Sigmoid colon (tissue), 7 donors: ENCODE measurements around the gene MEFV. TPM values are rescaled to one million over a fixed set of nuclear protein-coding genes. Genes with fewer than 3 reads are reported as not detected.
A peak's percentile ranks its signal among the peaks of the same experiment; 100 is the strongest.

Source experiments
- DNase-seq: peaks from one replicate; pipeline ENCODE4 v3.0.0-alpha.2; 2019
- H3K27ac ChIP-seq, 4 donors: fragments of 200-600 bp; sonication (generic); one replicate each; pipeline ENCODE4 v1.5.1; 2016 to 2019; ENCODE audit warnings: mild to moderate bottlenecking in 1 of 4
- H3K27me3 ChIP-seq, 3 donors: fragments of 200-600 bp; sonication (generic); one replicate each; pipeline ENCODE4 v1.5.1; 2019; ENCODE audit warnings: mild to moderate bottlenecking in 1 of 3
- H3K36me3 ChIP-seq, 4 donors: fragments of 200-600 bp; sonication (generic); one replicate each; pipeline ENCODE4 v1.5.1; 2016 to 2019
- H3K4me1 ChIP-seq, 4 donors: fragments of 200-600 bp; sonication (generic); one replicate each; pipeline ENCODE4 v1.5.1; 2017 to 2019
- H3K4me3 ChIP-seq, 4 donors: fragments of 200-600 bp; sonication (generic); one replicate each; pipeline ENCODE4 v1.5.1; 2017 to 2019; ENCODE audit warnings: mild to moderate bottlenecking in 2 of 4, moderate library complexity in 1 of 4
- H3K9me3 ChIP-seq, 4 donors: fragments of 200-600 bp in 3 of 4; sonication (generic) in 3 of 4; one replicate each; pipeline versions ENCODE4 v1.5.1 to v1.6.1; 2013 to 2019
- CTCF ChIP-seq, 4 experiments: fragments of 450-650 bp in 3 of 4; fragments of 200-600 bp in 1 of 4; IDR thresholded peaks; one replicate each; pipeline ENCODE4 v1.5.1; 2016 to 2019; ENCODE audit warnings: antibody characterized with exemption in 4 of 4, mild to moderate bottlenecking in 3 of 4, moderate library complexity in 2 of 4
- EP300 ChIP-seq, 4 donors: sonication (generic); formaldehyde crosslinking; IDR thresholded peaks; one replicate each; pipeline ENCODE4 v1.6.1; 2017; ENCODE audit warnings: antibody characterized with exemption in 4 of 4
- POLR2A ChIP-seq, 2 donors: fragments of 450-650 bp; IDR thresholded peaks; one replicate each; pipeline ENCODE4 v1.6.1; 2016; ENCODE audit warnings: antibody characterized with exemption in 2 of 2, mild to moderate bottlenecking in 2 of 2, moderate library complexity in 2 of 2
- POLR2AphosphoS5 ChIP-seq, 4 donors: sonication (generic); formaldehyde crosslinking; IDR thresholded peaks; one replicate each; pipeline ENCODE4 v1.6.1; 2017; ENCODE audit warnings: antibody characterized with exemption in 4 of 4
- WGBS, 2 donors: extraction: QIAGEN DNeasy Blood & Tissue Kit; methylation state at CpG; one replicate each; pipeline ENCODE4 v1.1.7; 2013; 5-methylcytosine and 5-hydroxymethylcytosine counted together
- intact Hi-C: fragments of 100-400 bp; cut with DNase I; formaldehyde crosslinking; loops from one replicate; pipeline ENCODE4 v1.15.1; 2023
- polyA plus RNA-seq, 3 donors: library from polyadenylated mRNA; stranded (reverse); fragments of 200-250 nt; gene quantifications; one replicate each; pipeline ENCODE4 v1.2.3, GENCODE V29; 2013
- total RNA-seq, 4 donors: library from RNA; depleted of rRNA; stranded (reverse); fragments of >200 nt; gene quantifications; one replicate each; pipeline ENCODE4 v1.1.0, GENCODE V29; 2016
- donor health status: healthy with polysubstance abuse.
- donor health status: Bipolar disorder and iron deficiency.
- donor health status: healthy.

MEFV gene
- total and polyA plus RNA-seq, 7 donors: 0.60 to 2.9 (median 1.2) TPM

- DNase-seq: no peak
- no peak for TF ChIP-seq POLR2AphosphoS5 (IDR thresholded peaks at IDR 0.05)
- no peak for TF ChIP-seq POLR2A (IDR thresholded peaks at IDR 0.05)
- no peak for TF ChIP-seq CTCF (IDR thresholded peaks at IDR 0.05)
- TF ChIP-seq EP300 (IDR thresholded peaks at IDR 0.05): no peak
- Histone ChIP-seq H3K36me3 (peaks cover 0 to 18% (median 12%) of the 10 kb centered on the region in 4 donors), H3K27me3 (no peaks in the 10 kb centered on the region), H3K27ac (peak overlapping the region; percentile 94 to 100 (median 99)), H3K4me1 (peaks cover 0 to 37% (median 29%) of the 10 kb centered on the region in 4 donors), H3K9me3 (peaks cover 0 to 6% (median 0%) of the 10 kb centered on the region in 4 donors), H3K4me3 (peak overlapping the region; percentile 68 to 99 (median 96))
- 11 to 16% methylated on average over 29 of the region's 29 CpGs for WGBS, 2 donors
- intact Hi-C loops: loop anchor here (1.0 to 5.0 kb wide), 6 partner anchors 18 to 261 kb away; partner anchors contain the start of genes CLUAP1 and TNFRSF12A
These were observed 25.8 kb upstream of the MEFV start for GRCh38 chr16:3282103-3282729.

- intact Hi-C loops: loop anchor here (5.0 kb wide), 3 partner anchors 86 to 221 kb away; partner anchors contain the start of gene CLUAP1
- Histone ChIP-seq H3K4me3 (no peak overlapping the region), H3K27ac (no peak overlapping the region)
These were observed 24.9 kb upstream of the MEFV start for GRCh38 chr16:3281222-3281820.

GRCh38 chr16:3276679-3277078 is 20.2 kb upstream of the MEFV start:
- Histone ChIP-seq H3K27ac (no peak overlapping the region), H3K27me3 (no peaks in the 10 kb centered on the region), H3K9me3 (no peaks in the 10 kb centered on the region), H3K4me3 (no peak overlapping the region), H3K4me1 (peaks cover 0 to 2% (median under 1%) of the 10 kb centered on the region in 4 donors), H3K36me3 (no peaks in the 10 kb centered on the region)
- DNase-seq: no peak
- no peak for TF ChIP-seq CTCF (IDR thresholded peaks at IDR 0.05)
- TF ChIP-seq POLR2AphosphoS5 (IDR thresholded peaks at IDR 0.05): no peak
- no peak for TF ChIP-seq POLR2A (IDR thresholded peaks at IDR 0.05)
- no peak for TF ChIP-seq EP300 (IDR thresholded peaks at IDR 0.05)
- intact Hi-C loops: no loop called here
- WGBS, 2 donors: 87 to 88% methylated on average over 5 of the region's 5 CpGs

More at GRCh38 chr16:3281222-3281820, 24.9 kb upstream of the MEFV start:
- TF ChIP-seq POLR2A (IDR thresholded peaks at IDR 0.05): no peak
- TF ChIP-seq EP300 (IDR thresholded peaks at IDR 0.05): no peak
- TF ChIP-seq POLR2AphosphoS5 (IDR thresholded peaks at IDR 0.05): no peak
- no peak for TF ChIP-seq CTCF (IDR thresholded peaks at IDR 0.05)
- no peak for DNase-seq
- peaks cover 0 to 37% (median 29%) of the 10 kb centered on the region in 4 donors for H3K4me1 ChIP-seq
- peaks cover 0 to 14% (median 8%) of the 10 kb centered on the region in 4 donors for H3K36me3 ChIP-seq
- WGBS, 2 donors: 91 to 96% methylated on average over 6 of the region's 6 CpGs
- H3K9me3 ChIP-seq: peaks cover 0 to 5% (median 0%) of the 10 kb centered on the region in 4 donors
- H3K27me3 ChIP-seq: no peaks in the 10 kb centered on the region

- H3K27ac ChIP-seq: no peak overlapping the region
These were observed 18.5 kb upstream of the MEFV start for GRCh38 chr16:3274947-3275346.

More at GRCh38 chr16:3274947-3275346, 18.5 kb upstream of the MEFV start:
- Histone ChIP-seq H3K9me3 (no peaks in the 10 kb centered on the region), H3K36me3 (no peaks in the 10 kb centered on the region), H3K4me1 (no peaks in the 10 kb centered on the region), H3K27me3 (no peaks in the 10 kb centered on the region), H3K4me3 (no peak overlapping the region)
- DNase-seq: no peak
- TF ChIP-seq EP300 (IDR thresholded peaks at IDR 0.05) (no peak), CTCF (IDR thresholded peaks at IDR 0.05) (no peak), POLR2AphosphoS5 (IDR thresholded peaks at IDR 0.05) (no peak), POLR2A (IDR thresholded peaks at IDR 0.05) (no peak)
- intact Hi-C loops: no loop called here
